Prostate gland (tissue), 2 donors: ENCODE data around the gene RNU6-1.

ENCODE experiments used
- POLR2AphosphoS5 ChIP-seq: sonication (generic); formaldehyde crosslinking; IDR thresholded peaks from one replicate; pipeline ENCODE4 v1.6.1; 2017; ENCODE audit warnings: antibody characterized with exemption
- TF ChIP-seq, protein P1 (sequence below), 4 experiments: fragments of 200-600 bp in 2 of 4; fragments of 450-650 bp in 2 of 4; sonication (generic) in 2 of 4; IDR thresholded peaks; 1 replicate in 3 of 4; 2 replicates in 1 of 4; pipeline ENCODE4 v1.5.1; 2016 to 2019; ENCODE audit warnings: antibody characterized with exemption in 4 of 4, mild to moderate bottlenecking in 2 of 4, moderate library complexity in 2 of 4

DNA sequence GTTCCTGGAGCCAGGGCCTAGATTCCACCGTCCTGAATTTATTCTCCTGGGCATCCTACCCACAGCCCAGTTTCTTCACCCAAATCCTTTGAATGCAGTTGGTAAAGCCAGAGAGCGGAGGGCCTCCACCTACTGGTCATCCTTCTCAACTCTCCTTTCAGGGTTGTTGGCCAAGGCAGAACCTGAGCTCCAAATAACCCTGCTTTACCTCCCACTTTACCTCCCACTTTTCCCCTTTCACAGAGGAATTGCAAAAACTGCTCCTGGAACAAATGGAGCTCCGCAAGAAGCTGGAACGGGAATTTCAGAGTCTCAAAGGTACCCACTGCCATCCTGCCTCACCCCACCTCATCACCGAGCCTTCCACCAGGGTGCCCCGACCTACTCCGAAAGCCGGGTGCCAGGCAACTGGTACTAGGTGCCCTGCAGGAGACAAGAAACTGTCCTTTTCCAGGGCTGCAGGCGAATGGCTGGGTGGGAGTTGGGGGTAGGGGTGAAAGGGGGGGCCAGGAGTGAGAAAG is 7.8 kb downstream of the RNU6-1 start:
- no peak for TF ChIP-seq POLR2AphosphoS5
- TF ChIP-seq, protein P1, sequence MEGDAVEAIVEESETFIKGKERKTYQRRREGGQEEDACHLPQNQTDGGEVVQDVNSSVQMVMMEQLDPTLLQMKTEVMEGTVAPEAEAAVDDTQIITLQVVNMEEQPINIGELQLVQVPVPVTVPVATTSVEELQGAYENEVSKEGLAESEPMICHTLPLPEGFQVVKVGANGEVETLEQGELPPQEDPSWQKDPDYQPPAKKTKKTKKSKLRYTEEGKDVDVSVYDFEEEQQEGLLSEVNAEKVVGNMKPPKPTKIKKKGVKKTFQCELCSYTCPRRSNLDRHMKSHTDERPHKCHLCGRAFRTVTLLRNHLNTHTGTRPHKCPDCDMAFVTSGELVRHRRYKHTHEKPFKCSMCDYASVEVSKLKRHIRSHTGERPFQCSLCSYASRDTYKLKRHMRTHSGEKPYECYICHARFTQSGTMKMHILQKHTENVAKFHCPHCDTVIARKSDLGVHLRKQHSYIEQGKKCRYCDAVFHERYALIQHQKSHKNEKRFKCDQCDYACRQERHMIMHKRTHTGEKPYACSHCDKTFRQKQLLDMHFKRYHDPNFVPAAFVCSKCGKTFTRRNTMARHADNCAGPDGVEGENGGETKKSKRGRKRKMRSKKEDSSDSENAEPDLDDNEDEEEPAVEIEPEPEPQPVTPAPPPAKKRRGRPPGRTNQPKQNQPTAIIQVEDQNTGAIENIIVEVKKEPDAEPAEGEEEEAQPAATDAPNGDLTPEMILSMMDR (IDR thresholded peaks at IDR 0.05): no peak
